WTC11 (cell line): Measurements from ENCODE around the gene LRATD1. TPM values are rescaled to one million over a fixed set of nuclear protein-coding genes. Genes with fewer than 3 reads are reported as not detected.

Experiments used
- ATAC-seq: fragments of 200-7000 bp; cut with Tn5 transposase; 2 replicates; pipeline ENCODE4 v1.10.0; 2021; ENCODE audit warnings: mild to moderate bottlenecking, moderate library complexity
- CTCF ChIA-PET: fragments of 300-600 bp; sonication (Branson Sonifier 250); formaldehyde crosslinking; loops from one replicate; lab custom pipeline; 2021; ENCODE audit warnings: antibody characterized with exemption; lab: Charles Lee
- POLR2A ChIA-PET: fragments of 350-600 bp; sonication (Branson Sonifier 250); formaldehyde crosslinking; loops from one replicate; lab custom pipeline; 2021; ENCODE audit warnings: antibody characterized with exemption; lab: Charles Lee
- DNase-seq: peaks from one replicate; pipeline ENCODE4 v3.0.0; 2021; ENCODE audit warnings: low spot score
- H3K27ac Mint-ChIP-seq: 2 replicates; pipeline ENCODE4 v1.8.0; 2021; ENCODE audit warnings: mixed read lengths
- H3K27me3 Mint-ChIP-seq: 2 replicates; pipeline ENCODE4 v1.8.0; 2021; ENCODE audit warnings: low read depth, mild to moderate bottlenecking, moderate library complexity, mixed read lengths
- H3K36me3 Mint-ChIP-seq: 2 replicates; pipeline ENCODE4 v1.8.0; 2021; ENCODE audit warnings: mixed read lengths
- H3K4me1 Mint-ChIP-seq: 2 replicates; pipeline ENCODE4 v1.8.0; 2022; ENCODE audit warnings: mixed read lengths
- H3K4me3 Mint-ChIP-seq: 2 replicates; pipeline ENCODE4 v1.8.0; 2021; ENCODE audit warnings: mild to moderate bottlenecking, moderate library complexity, mixed read lengths
- H3K9me3 Mint-ChIP-seq: 2 replicates; pipeline ENCODE4 v1.8.0; 2021; ENCODE audit warnings: mixed read lengths
- AR ChIP-seq: fragments of 250-450 bp; sonication (Bioruptor Pico); IDR thresholded peaks from 2 replicates; pipeline ENCODE4 v1.9.0; 2021; ENCODE audit warnings: mild to moderate bottlenecking
- ATF1 ChIP-seq: sonication (generic); formaldehyde crosslinking; IDR thresholded peaks from 2 replicates; pipeline ENCODE4 v1.8.1; 2023; ENCODE audit warnings: mild to moderate bottlenecking, moderate library complexity, missing genetic modification reagents
- ATF3 ChIP-seq: sonication (generic); formaldehyde crosslinking; conservative IDR thresholded peaks from 2 replicates; pipeline ENCODE4 v1.8.1; 2022; ENCODE audit warnings: mild to moderate bottlenecking, missing genetic modification reagents
- CDX4 ChIP-seq: fragments of 250-450 bp; sonication (Bioruptor Pico); IDR thresholded peaks from 2 replicates; pipeline ENCODE4 v1.9.0; 2021; ENCODE audit warnings: moderate library complexity, mild to moderate bottlenecking, inconsistent platforms, borderline replicate concordance
- CTCF ChIP-seq: fragments of 200-600 bp; IDR thresholded peaks from 2 replicates; pipeline ENCODE4 v1.8.0; 2022; ENCODE audit warnings: antibody characterized with exemption
- ERG ChIP-seq: fragments of 250-450 bp; sonication (Bioruptor Pico); IDR thresholded peaks from 2 replicates; pipeline ENCODE4 v1.8.0; 2021; ENCODE audit warnings: mild to moderate bottlenecking
- FOXJ3 ChIP-seq: sonication (generic); formaldehyde crosslinking; IDR thresholded peaks from 2 replicates; pipeline ENCODE4 v1.9.0; 2021; ENCODE audit warnings: missing genetic modification reagents, mild to moderate bottlenecking, borderline replicate concordance
- GABPB1 ChIP-seq: sonication (generic); formaldehyde crosslinking; IDR thresholded peaks from 2 replicates; pipeline ENCODE4 v1.8.1; 2023; ENCODE audit warnings: mild to moderate bottlenecking, missing genetic modification reagents
- GTF2I ChIP-seq: fragments of 250-450 bp; sonication (Bioruptor Pico); conservative IDR thresholded peaks from 2 replicates; pipeline ENCODE4 v1.4.0; 2021; ENCODE audit warnings: mild to moderate bottlenecking
- HMGXB4 ChIP-seq: sonication (generic); formaldehyde crosslinking; IDR thresholded peaks from 2 replicates; pipeline ENCODE4 v1.8.1; 2023; ENCODE audit warnings: mild to moderate bottlenecking, moderate library complexity, missing genetic modification reagents
- MLX ChIP-seq: sonication (generic); formaldehyde crosslinking; IDR thresholded peaks from 2 replicates; pipeline ENCODE4 v1.8.1; 2023; ENCODE audit warnings: mild to moderate bottlenecking, missing genetic modification reagents, moderate library complexity
- MXD4 ChIP-seq: fragments of 250-450 bp; sonication (Bioruptor Pico); IDR thresholded peaks from 2 replicates; pipeline ENCODE4 v1.8.0; 2021; ENCODE audit warnings: mild to moderate bottlenecking, moderate library complexity, borderline replicate concordance
- NFYB ChIP-seq: sonication (generic); formaldehyde crosslinking; conservative IDR thresholded peaks from 2 replicates; pipeline ENCODE4 v1.8.0; 2022; ENCODE audit warnings: low read depth, missing genetic modification reagents
- PRRX2 ChIP-seq: fragments of 250-450 bp; sonication (Bioruptor Pico); IDR thresholded peaks from 2 replicates; pipeline ENCODE4 v1.8.0; 2021; ENCODE audit warnings: mild to moderate bottlenecking
- RORB ChIP-seq: fragments of 250-450 bp; sonication (Bioruptor Pico); IDR thresholded peaks from 2 replicates; pipeline ENCODE4 v1.9.0; 2021; ENCODE audit warnings: mild to moderate bottlenecking
- SMAD4 ChIP-seq: sonication (generic); formaldehyde crosslinking; IDR thresholded peaks from 2 replicates; pipeline ENCODE4 v1.8.0; 2022; ENCODE audit warnings: mild to moderate bottlenecking, missing genetic modification reagents
- SP1 ChIP-seq: sonication (generic); formaldehyde crosslinking; conservative IDR thresholded peaks from 2 replicates; pipeline ENCODE4 v1.8.1; 2022; ENCODE audit warnings: missing genetic modification reagents
- TEAD1 ChIP-seq: sonication (generic); formaldehyde crosslinking; IDR thresholded peaks from 2 replicates; pipeline ENCODE4 v1.8.0; 2022; ENCODE audit warnings: mild to moderate bottlenecking, missing genetic modification reagents
- TP53 ChIP-seq: sonication (generic); formaldehyde crosslinking; IDR thresholded peaks from 2 replicates; pipeline ENCODE4 v1.8.1; 2023; ENCODE audit warnings: mild to moderate bottlenecking, missing genetic modification reagents
- ZMAT4 ChIP-seq: fragments of 250-450 bp; sonication (Bioruptor Pico); IDR thresholded peaks from 2 replicates; pipeline ENCODE4 v1.9.0; 2021; ENCODE audit warnings: mild to moderate bottlenecking
- ZNF232 ChIP-seq: sonication (generic); formaldehyde crosslinking; IDR thresholded peaks from 2 replicates; pipeline ENCODE4 v1.8.0; 2022; ENCODE audit warnings: mild to moderate bottlenecking, missing genetic modification reagents
- ZNF425 ChIP-seq: fragments of 250-450 bp; sonication (Bioruptor Pico); conservative IDR thresholded peaks from 2 replicates; pipeline ENCODE4 v1.9.0; 2021; ENCODE audit warnings: mild to moderate bottlenecking
- ZNF671 ChIP-seq: fragments of 250-450 bp; sonication (Bioruptor Pico); IDR thresholded peaks from 2 replicates; pipeline ENCODE4 v1.8.0; 2021; ENCODE audit warnings: mild to moderate bottlenecking
- total RNA-seq: library from RNA; stranded (reverse); gene quantifications from 3 replicates; pipeline ENCODE4 v1.2.3, GENCODE V29; 2021

The LRATD1 gene
- total RNA-seq, 1 experiment from 2014 or later: 2.3 TPM

GRCh38 chr2:14677039-14677438 is 44.5 kb downstream of the LRATD1 start:
- Mint-ChIP-seq H3K27ac (no peak overlapping the region), H3K9me3 (no peaks in the 10 kb centered on the region), H3K4me1 (peaks cover 4% of the 10 kb centered on the region), H3K4me3 (no peak overlapping the region), H3K27me3 (no peaks in the 10 kb centered on the region), H3K36me3 (no peaks in the 10 kb centered on the region)
- CTCF ChIA-PET: interaction anchor here (1.0 kb wide), 1 partner anchor 44 kb away, joined by 3 read pairs; no protein-coding TSS in a partner anchor
- DNase-seq (no peak), ATAC-seq (no peak)
- POLR2A ChIA-PET: no interaction called here
- TF ChIP-seq FOXJ3: no peak
- no peak for TF ChIP-seq MLX
- no peak for TF ChIP-seq TEAD1 (CRISPR knock-in tag)
- no peak for TF ChIP-seq NFYB (CRISPR knock-in tag)
- TF ChIP-seq ERG: no peak
- no peak for TF ChIP-seq ZMAT4 (CRISPR knock-in tag)
- TF ChIP-seq HMGXB4: no peak
- no peak for TF ChIP-seq ZNF232 (CRISPR knock-in tag)
- TF ChIP-seq CDX4 (CRISPR knock-in tag): no peak
- TF ChIP-seq SMAD4 (CRISPR knock-in tag): no peak
- TF ChIP-seq MXD4 (CRISPR knock-in tag): no peak
- TF ChIP-seq GABPB1 (CRISPR knock-in tag): no peak
- TF ChIP-seq PRRX2: no peak

- H3K4me3 Mint-ChIP-seq: no peak overlapping the region
- DNase-seq (no peak), ATAC-seq (no peak)
- CTCF ChIA-PET: no interaction called here
- no peaks in the 10 kb centered on the region for H3K9me3 Mint-ChIP-seq
- H3K4me1 Mint-ChIP-seq: peaks cover 4% of the 10 kb centered on the region
- H3K27ac Mint-ChIP-seq: no peak overlapping the region
- no peaks in the 10 kb centered on the region for H3K27me3 Mint-ChIP-seq
- no peaks in the 10 kb centered on the region for H3K36me3 Mint-ChIP-seq
- POLR2A ChIA-PET: no interaction called here
- TF ChIP-seq TP53: no peak
- no peak for TF ChIP-seq ZNF425
- no peak for TF ChIP-seq RORB (CRISPR knock-in tag)
- no peak for TF ChIP-seq ZNF671 (CRISPR knock-in tag)
- TF ChIP-seq SP1: no peak
- TF ChIP-seq AR (CRISPR knock-in tag): no peak
- no peak for TF ChIP-seq GTF2I (CRISPR knock-in tag)
- no peak for TF ChIP-seq ATF3
- TF ChIP-seq CTCF: no peak
- TF ChIP-seq ATF1 (CRISPR knock-in tag): no peak
Measured at GRCh38 chr2:14678761-14679160, 46.2 kb downstream of the LRATD1 start.
